ENCODE results near the gene LOXL1. TPM values are rescaled to one million over a fixed set of nuclear protein-coding genes. Genes with fewer than 3 reads are reported as not detected.

LOXL1 gene
- total and polyA plus RNA-seq, 2 of the 4 experiments (the other 2 are of a cell fraction): 148 to 332 TPM

GRCh38 chr15:73993211-73993994, 67.1 kb downstream of the LOXL1 start:
- Histone ChIP-seq H2BK20ac (ENCODE audit: low read depth, low read length) (no peak overlapping the region), H3K18ac (ENCODE audit: low read depth, low read length) (no peak overlapping the region), H2BK5ac (ENCODE audit: low read depth, low read length, poor library complexity, severe bottlenecking) (no peak overlapping the region), H3K9me1 (ENCODE audit: insufficient read depth, low read length) (peaks cover 33% of the 10 kb centered on the region), H2BK120ac (ENCODE audit: low read depth, low read length) (no peak overlapping the region), H3K9me3 (ENCODE audit: control insufficient read depth, insufficient read depth, low read length) (no peaks in the 10 kb centered on the region), H4K8ac (ENCODE audit: low read depth in 2 of 2, low read length in 2 of 2) (peak overlapping the region; percentile 69 to 79; a peak in 2 of 4 replicates), H3K27ac (ENCODE audit: insufficient read depth, low read length) (no peak overlapping the region), H2AK5ac (ENCODE audit: low read depth, low read length) (peak overlapping the region; percentile 81; the same call in 1 of the 2 replicates), H3K79me1 (ENCODE audit: low read depth in 1 of 2, low read length in 2 of 2) (peaks cover 10 to 80% of the 10 kb centered on the region in 2 experiments; a peak in 3 of 4 replicates), H3K36me3 (ENCODE audit: control insufficient read depth, insufficient read depth, low read length) (peaks cover 6% of the 10 kb centered on the region), H3K9ac (ENCODE audit: low read depth, low read length) (peak overlapping the region; percentile 69; the same call in 1 of the 2 replicates), H4K20me1 (ENCODE audit: insufficient read depth, low read length) (peaks cover 11% of the 10 kb centered on the region; the same call in 1 of the 2 replicates), H3K23ac (ENCODE audit: low read depth, low read length) (peak overlapping the region; percentile 60), H3K27me3 (ENCODE audit: control insufficient read depth, insufficient read depth, low read length) (no peaks in the 10 kb centered on the region), H3K14ac (replicated peaks; ENCODE audit: low read depth, low read length) (peak overlapping the region; percentile 76), H3K4ac (ENCODE audit: low read depth, low read length) (peak overlapping the region; percentile 93), H4K91ac (ENCODE audit: insufficient read depth, low read depth, low read length) (peak overlapping the region; percentile 93), H2BK15ac (ENCODE audit: low read depth, low read length) (no peak overlapping the region), H3K4me3 (ENCODE audit: insufficient read depth, low read depth, low read length) (no peak overlapping the region), H2AFZ (replicated peaks; ENCODE audit: low read length, poor library complexity) (peak overlapping the region; percentile 45), H3K4me1 (ENCODE audit: control insufficient read depth, insufficient read depth, low read length) (peaks cover 22% of the 10 kb centered on the region), H2AK9ac (replicated peaks; ENCODE audit: low read depth, low read length, poor library complexity) (no peak overlapping the region), H3K4me2 (ENCODE audit: low read depth, low read length) (peak overlapping the region; percentile 43), H4K5ac (ENCODE audit: low read depth, low read length) (no peak overlapping the region), H3K56ac (ENCODE audit: extremely low read depth, insufficient read depth, low read length) (no peak overlapping the region)
- ChIA-PET CTCF (interaction anchor here (0.8 to 1.5 kb wide), 7 partner anchors 8 to 61 kb away, joined by 3 to 4 read pairs (median 3); no protein-coding TSS in a partner anchor), POLR2A (ENCODE audit: unreplicated experiment) (interaction anchor here (1.4 kb wide), 1 partner anchor 10 kb away, joined by 5 read pairs; no protein-coding TSS in a partner anchor)
- ATAC-seq (ENCODE audit: low read depth) (no peak), DNase-seq (no peak)
- no TSS peak for BruUV-seq (replicated peaks)
- intact Hi-C loops (cut with micrococcal nuclease) (loop anchor here (5.0 kb wide), 1 partner anchor 34 kb away; no protein-coding TSS in a partner anchor), in situ Hi-C loops (cut with MboI; ENCODE audit: low sequenced_read_pairs) (loop anchor here (5.0 kb wide), 1 partner anchor 44 kb away; no protein-coding TSS in a partner anchor), dilution Hi-C loops (cut with HindIII; ENCODE audit: low sequenced_read_pairs, unreplicated experiment) (no loop called here)
- WGBS, 2 experiments (ENCODE audit: extremely low coverage in 2 of 2, insufficient read length in 1 of 2): 87% methylated on average over 2 of the region's 10 CpGs; no CpG with 5 or more reads in 1 of the 2 experiments
- TF ChIP-seq RAD21 (IDR thresholded peaks at IDR 0.05; ENCODE audit: low read length) (no peak), CTCF (conservative IDR thresholded peaks at IDR 0.05; ENCODE audit: low read depth, low read length) (no peak), ELK1 (IDR thresholded peaks at IDR 0.05; ENCODE audit: borderline replicate concordance, low read depth, low read length) (no peak), BHLHE40 (IDR thresholded peaks at IDR 0.05; ENCODE audit: low read depth, low read length) (no peak), MAZ (IDR thresholded peaks at IDR 0.05; ENCODE audit: borderline replicate concordance, low read depth, low read length) (no peak), RCOR1 (IDR thresholded peaks at IDR 0.05; ENCODE audit: insufficient replicate concordance, low read length) (no peak)
